NCI-H2107 treated with DMSO at 0.1 percent for 48 hours (cell line): ENCODE results near the gene RAP1GAP2.

Experiments
- DNase-seq: peaks from one replicate; lab custom pipeline; 2025; ENCODE audit not compliant: unreplicated experiment; lab: John Stamatoyannopoulos, UW

Gene RAP1GAP2

DNA sequence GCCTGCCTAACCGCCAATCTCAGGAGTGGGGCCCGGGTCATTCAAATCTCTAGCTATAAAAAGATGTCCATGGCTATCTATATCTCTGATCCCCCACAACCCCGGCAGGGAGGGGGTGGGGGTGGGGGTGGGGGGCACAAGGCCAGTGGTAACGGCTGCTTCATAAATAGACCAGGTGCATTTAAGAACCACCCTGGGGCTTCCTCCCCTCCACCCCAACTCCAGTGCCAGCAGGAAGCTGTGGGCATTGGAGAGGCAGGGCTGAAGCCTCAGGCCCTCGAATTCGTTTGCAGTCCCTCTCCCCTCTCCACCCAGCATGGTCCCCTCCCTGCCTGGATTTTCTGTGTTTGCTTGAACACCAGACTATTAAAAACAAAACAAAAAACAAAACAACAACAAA, 56.0 kb downstream of the RAP1GAP2 start:
- DNase-seq, result no peak

DNA sequence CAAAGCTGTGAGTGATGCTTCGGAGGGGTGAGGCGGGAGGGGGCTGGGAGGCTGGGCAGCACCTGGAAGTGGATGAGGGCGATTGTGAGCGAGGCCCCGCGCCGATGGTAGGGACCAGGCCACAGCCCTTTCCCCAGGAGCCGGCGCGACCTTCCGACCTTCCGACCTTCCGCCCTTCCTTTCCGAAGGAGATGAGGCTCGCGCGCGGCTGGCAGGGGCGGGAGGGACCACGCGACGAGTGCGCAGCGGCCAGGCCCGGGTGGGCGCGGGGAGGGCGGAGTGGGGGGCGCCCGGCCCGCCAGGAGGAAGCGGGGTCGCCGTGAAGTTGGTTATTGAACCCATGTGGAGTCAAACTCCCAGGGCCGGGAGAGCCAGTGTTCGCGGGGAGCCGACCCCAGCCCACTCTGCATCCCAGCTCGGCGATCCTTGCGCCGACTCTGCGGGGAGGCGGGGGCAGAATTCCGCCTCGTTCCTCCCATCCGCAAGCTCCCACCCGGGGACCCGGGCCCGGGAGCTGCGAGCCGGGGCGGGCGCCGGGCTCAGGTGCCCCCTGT, 56.6 kb downstream of the RAP1GAP2 start:
- DNase-seq, result no peak

DNA sequence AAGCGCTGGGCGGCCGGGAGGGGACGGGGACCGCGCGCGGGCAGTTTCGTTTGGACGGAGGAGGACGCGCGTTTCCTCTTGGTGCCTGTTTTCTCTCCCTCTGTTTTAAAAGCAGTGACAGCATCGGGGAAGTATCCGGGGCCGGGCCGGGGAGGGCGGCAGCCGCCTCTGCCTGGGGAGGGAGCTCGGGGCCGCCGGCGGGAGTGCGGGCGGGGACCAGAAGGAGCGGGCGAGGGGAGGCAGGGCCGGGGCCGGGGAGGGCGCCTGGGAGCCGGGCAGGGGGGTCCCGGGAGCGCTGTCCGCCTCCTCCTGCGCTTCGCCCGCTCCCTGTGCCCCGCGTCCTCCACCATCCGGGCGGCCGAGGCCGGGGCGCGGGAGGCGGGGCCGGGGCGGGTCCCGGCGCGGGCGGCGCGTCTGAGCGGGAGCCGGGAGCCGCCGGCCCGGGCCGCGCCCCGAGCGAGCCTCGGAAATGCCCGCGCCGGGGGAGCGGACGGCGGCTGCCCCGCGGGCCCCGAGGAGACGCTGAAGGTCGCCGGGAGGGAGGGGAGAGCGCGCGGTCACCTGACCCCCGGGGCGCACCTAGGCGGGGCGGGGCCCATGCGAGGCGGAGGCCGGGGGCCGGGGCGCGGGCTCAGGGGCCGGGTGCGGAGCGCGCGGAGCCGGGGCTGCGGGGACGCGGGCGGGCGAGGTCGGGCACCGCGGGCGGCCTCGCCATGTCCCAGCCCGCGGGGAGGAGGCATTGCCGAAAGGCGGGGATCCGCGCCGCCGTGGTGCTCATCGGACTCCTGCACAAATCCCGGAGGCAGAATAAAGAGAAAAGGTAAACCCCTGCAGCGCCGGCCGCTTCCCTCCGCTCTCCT, 57.3 kb downstream of the RAP1GAP2 start:
- DNase-seq, result no peak

DNA sequence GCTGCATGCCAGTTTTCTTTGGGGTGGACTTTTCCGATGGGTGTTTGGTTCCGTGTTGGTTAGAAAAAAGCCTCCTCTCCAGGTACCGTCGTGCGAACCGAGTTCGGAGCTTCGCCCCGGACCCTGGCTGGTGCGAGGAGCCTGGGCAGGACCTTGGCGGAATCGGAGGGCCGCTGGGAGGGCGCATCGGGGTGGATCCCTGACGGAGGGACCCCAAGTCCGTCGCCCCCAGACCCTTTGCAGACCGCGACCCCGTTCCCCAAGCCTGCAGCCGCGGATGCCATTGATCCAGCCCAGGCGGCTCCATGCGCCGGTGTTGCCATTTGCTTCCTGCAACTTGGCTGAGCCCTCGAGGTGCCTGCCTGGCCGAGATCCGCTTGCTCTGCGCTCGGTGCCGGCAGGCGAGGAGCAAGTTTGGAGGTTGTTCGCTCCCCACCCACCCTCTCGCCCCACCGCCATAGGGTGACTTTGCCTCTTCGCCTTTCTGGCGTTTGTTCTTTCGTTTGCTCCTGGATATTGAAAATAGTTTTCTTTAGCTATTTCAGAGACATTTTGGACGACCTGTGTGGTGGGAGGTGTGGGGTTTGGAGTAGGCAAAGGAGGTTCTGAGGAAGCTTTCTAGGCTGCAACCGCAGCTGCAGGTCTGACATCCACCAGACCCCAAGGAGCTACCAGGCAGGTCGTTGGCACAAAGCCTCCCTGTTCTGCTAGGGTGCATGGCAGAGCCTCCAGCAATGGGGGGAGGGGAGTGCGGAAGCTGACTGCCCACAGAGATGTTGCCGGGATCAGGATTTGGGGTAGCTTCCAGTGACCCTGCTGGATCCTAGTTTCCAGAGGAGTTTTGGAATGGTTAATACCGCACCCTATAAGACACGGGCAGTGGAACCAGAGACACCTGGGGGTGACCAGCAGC, 58.2 kb downstream of the RAP1GAP2 start:
- peak; percentile 33 for DNase-seq

DNA sequence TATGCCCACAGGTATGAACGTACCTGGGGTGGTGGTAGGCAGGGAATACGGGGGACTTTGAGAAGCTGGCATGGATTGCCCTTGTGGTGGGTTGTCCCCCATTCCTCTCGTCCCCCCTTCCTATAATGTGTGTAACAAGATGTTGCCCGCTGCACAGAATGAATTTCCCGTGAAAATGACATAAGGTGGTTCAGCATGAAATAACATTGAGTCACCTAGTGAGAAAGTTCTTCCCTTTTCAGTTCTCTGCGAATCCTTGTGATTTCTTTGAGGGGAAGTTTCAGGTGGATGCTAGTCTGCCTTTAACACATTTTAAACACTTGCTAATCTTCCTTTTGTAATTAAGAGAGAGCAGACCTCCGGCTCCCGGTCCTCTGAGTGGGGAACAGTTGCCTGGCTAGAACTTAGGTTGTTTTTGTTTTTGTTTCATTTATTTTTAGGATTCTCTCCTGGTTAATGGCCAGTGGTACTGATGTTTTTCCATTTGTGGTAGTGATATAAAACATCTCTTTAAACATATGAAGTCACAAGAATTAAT, 58.9 kb downstream of the RAP1GAP2 start:
- DNase-seq, result no peak

DNA sequence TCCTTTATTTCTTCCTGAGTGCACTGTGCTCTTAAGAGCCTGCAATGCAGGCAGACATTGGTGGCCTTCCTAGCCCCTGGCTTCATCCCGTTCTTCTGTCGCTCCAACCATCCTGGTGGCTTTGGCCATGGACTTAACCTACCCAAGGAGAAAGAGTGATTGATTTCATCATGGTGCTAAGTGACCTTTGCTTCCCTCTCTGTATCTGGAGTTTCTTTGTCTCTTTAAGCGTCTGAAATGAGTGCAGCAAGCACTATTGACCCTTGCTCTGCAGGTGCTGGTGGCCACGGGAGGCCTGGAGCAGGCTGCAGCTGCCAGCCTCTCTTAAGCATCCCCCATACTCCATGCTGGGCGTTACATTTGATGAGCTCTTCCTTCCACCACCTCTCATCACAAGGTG, 60.5 kb downstream of the RAP1GAP2 start:
- no peak for DNase-seq

DNA sequence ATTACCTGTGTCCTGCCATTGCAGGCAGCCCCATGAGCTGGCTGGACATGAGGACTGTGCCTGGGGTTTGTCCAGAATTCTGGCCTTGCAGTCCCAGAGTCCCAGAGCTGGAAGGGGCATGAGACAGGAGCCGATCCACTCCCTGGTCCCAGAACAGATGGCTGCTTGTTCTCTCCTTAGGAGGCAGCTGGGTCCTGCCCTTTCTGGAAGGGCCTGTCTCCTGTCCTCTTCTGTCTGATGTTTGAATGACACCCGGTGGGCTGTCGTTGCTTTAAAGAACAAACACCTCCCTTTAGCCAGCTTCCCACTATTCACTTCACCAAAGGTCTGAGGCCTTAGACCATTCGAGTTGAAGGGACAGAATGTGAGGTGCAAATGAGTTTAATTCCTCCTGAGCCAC, 63.8 kb downstream of the RAP1GAP2 start:
- no peak for DNase-seq

DNA sequence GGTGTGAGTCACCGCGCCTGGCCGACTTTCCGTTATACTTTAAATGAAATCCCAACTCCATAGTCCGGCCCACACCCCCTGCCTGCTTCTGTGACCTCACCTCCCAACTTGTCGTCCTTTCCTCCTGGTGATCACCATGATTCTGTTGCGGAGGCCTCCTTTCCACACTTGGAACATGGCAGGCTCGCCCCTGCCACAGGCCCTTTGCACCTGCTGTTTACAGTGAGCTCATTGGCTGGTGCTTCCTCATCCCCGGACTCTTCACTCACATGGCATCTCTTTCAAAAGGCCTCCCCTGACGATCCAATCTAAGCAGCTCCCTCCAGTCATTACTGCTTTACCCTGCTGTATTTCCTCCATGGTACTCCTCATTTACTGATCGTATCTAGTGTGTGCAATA, 64.6 kb downstream of the RAP1GAP2 start:
- no peak for DNase-seq

DNA sequence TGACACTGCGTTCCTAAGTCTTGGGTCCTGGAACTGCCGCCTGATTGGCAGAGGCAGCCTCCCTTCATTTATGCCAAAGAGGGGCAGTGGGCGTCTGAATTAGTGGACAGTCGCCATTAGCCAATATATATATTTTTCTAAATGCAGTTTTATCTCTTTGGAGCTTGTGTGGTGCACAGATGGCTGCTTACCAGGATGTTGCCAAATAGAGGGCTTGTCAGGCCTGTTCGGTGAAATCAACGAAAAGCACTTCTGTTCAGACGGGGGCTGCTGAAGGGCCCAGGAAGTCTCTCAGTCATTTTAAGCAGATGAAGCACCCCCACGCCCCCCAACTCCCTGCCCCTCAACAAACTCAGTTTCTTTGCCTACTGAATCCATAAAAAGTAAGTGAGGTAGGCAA, 66.0 kb downstream of the RAP1GAP2 start:
- no peak for DNase-seq

DNA sequence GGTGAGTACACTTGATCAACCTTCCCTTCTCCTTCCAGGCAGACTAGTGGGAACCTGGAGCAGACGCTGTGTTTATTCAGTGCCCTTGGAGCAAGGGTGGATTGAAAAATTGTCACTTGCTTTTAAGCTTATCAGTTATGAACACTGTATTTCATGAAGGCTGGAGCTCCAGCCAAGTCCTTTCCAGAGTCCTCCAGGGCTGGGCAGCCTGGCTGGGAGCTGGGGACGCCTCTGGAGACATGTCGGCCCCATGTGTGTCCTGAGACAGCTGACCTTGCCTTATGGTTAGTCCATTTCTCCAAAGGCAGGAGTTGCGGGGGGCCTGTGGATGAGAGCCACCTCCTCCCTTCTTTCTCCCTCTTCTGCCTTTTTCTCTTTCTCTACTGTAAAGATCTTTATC, 67.0 kb downstream of the RAP1GAP2 start:
- no peak for DNase-seq

DNA sequence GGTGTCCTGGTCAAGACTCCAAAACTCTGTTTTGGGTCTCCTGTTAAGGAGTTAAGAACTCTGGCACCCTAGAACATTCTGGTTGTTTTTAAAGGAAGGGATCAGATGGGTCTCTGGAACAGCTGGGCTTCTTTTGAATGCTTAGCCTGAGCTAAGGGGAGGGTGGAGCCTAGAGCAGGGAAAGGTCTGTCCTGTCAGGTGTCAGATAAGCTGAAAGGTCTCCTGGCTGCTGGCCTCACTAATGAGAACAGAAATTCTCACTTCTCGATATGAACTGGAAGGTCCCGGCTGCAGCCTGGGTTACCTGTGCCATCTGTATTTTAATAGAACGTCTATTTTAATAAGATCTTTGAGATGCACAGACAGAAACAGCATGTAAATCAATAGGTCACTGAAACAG, 69.0 kb downstream of the RAP1GAP2 start:
- no peak for DNase-seq

DNA sequence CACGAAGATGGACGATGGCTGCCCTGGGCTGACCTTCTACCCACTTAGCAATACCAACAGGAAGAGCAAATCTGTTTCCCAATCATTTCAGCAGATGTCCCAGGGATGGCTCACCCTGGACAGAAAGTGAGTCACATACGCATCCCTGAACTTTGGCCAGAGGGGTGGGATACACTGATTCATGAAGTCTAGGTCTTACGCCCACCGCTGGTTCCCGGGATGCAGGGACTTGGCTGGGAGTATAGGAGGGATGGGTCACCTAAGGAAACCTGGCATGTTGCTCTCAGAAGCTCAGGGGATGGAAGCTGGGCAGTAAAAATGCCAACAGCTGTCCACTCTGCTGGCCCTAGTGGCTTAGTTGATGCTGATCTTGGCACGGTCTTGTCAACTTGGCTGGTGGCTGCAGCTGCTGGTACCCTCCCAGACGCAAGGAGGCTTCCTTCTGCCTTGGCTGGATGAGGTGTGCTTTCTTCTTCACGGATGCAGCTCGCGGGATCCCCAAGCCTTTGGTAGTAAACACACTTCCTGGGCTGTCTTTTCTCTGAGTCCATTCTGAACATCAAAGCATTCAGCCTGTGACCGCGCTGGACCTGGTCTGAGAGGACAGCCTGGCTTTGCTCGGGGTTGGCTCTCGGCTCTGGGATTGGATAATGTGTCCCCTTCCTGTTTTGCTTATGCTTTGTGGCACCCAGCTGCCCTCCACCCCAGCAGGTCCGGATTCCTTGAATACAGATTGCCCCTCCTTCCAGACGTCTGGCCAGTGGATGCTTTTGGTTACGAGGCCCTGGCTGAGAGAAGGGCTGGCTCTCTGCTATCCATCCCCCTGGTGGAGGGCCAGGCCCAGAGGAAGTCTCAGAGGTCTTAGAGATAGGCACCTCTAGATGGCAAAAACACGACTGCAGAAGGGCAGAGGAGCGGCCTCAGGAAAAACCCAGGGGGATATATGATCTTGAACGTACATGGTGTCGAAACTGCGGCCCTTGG, 71.5 kb downstream of the RAP1GAP2 start:
- no peak for DNase-seq

DNA sequence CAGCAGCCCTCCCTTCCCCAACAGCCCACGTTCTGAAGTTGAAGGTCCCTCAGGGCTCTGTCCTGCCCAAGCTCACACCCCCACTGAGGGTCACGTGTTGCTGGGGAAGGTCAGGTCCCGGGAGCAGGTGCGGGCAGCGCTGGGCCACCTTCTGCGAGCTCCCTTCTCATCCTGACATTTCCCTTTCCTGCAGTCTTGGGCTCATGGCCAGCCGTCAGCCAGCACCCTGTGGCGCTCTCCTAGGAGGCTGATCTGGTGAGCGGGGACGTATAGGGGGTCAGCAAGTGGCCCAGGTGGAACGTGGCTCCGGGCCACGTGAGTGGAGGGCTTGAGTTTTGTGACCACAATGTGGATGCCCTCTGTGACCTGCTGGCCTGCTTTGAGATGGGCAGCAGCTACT, 73.4 kb downstream of the RAP1GAP2 start:
- no peak for DNase-seq

DNA sequence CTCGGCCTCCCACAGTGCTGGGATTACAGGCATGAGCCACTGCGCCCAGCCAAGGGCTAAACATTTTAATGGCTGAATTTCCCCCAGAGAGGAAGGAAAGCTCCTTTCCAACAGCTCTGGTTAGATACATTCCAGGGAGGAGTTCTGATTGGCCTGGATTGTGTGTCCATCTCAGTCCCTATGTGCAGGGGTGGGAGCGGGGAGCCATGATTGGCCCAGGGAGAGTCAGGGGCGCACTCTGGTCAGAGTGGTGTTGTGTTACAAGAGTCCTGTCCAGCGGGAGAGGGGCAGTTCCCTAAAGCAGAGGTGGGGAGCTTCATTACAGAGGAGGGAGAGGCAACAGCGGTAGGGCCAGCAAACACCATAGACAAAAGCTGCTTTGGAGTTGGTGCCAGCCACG, 75.0 kb downstream of the RAP1GAP2 start:
- DNase-seq, result no peak

DNA sequence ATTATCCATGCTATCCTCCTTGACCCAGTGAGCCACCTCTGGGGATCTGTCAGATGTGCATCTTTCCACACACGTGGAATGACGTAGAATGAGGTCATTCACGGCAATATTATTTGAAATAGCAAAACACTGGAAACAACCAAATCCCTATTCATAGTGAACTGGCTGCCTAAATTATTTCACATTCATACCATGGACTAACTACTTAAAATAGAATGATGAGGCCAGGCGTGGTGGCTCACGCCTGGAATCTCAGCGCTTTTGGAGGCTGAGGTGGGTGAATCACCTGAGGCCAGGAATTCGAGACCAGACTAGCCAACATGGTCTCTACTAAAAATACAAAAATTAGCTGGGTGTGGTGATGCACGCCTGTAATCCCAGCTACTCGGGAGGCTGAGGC, 75.5 kb downstream of the RAP1GAP2 start:
- DNase-seq, result no peak

DNA sequence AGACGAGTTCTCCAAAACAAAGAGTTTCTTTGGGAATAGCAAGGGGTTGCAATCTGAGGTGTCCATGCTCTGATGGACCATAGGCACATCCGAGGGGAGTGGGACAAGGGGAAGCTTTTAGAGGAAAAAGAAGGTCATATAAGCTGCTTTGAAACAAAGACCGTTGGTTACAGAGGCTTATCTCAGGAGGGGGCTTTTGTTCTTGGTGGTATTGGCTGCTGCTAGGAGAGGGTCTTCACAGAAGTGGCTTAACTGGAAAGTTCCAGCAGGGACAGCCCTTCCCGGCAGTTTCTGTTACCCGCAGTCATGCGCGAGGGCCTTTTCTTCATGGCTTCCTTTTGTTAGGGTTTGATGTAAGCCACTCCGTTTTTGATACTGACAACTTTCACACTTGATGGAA, 76.0 kb downstream of the RAP1GAP2 start:
- DNase-seq, result no peak

DNA sequence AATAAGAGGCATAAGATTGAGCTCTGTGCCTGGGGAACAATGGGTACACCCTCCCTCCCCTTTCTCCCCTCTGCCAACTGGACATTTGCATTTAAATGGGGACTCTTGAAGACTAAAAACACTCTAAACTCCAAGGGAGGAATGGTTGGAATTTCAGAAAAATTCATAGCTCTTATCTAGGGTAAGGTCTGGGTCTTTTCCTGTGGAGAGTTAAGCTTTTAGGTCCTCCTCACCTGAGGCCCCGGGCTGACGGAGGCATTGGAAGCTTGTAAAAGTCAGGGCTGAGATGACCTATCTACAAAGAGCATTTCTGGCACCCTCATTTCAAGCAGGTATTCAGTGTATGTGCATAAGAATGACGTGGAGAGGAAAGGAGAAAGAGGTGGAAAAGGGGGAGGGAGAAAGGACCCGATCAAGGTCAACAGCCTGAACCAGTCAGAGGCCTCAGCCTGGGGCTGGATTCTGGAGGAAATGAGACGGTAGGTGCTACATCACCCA, 78.0 kb downstream of the RAP1GAP2 start:
- DNase-seq, result no peak

DNA sequence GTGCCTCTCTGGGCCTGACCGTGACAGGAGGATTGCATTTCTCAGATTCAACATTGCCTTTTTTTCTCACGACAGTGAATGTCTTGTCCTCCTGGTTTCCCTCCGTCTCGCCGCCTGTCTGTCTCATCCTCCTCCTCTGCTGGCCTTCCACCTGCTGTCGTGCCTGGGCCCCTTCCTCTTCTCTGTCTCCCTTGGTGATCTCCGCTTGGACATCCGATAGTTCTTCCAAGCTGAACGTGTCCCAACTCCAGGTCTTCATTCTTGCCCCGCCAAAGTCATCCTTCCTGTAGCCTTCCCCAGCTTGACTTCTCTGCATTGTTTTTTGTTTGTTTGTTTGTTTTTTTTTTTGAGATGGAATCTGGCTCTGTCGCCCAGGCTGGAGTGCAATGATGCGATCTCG, 79.4 kb downstream of the RAP1GAP2 start:
- DNase-seq, result no peak

DNA sequence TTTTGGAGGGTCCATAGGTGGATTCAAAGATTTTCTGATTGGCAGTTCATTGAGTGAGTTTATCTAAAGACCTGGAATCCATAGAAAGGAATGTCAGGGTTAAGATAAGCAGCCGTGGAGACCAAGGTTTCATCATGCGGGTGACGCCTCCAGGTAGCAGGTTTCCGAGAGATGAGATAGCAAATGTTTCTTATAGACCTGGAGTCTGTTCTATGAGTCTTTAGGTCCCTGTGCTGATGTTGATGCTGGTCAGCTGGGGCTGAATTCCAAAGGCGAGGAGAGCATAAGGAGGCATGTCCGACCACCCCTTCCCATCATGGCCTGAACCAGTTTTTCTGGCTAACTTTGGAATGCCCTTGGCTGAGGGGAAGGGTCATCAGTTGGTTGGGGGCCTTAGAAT, 80.2 kb downstream of the RAP1GAP2 start:
- no peak for DNase-seq

DNA sequence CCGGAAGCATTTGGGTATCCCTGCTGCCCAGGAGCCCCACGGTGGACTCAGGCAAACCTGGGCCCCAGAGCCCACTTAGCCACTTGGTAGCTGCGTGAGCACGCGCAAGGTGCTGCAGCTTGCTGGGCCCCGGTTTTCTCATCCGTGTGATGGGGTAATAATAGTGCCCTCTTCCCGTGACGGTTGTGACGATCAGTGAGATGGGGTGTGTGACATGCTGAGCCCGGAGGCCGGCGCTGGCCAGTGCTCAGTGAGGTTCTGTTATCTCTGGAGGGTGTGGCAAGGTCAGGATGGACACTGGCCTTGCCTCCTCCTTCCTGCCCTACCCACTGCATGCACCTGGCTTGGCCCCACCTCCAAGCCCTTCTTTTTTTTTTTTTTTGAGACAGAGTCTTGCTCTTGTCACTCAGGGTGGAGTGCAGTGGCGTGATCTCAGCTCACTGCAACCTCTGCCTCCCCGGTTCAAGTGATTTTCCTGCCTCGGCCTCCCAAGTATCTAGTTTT, 82.6 kb downstream of the RAP1GAP2 start:
- no peak for DNase-seq
